GM23338 (cell line): Measurements from ENCODE around the gene ARHGDIA. TPM values are rescaled to one million over a fixed set of nuclear protein-coding genes. Genes with fewer than 3 reads are reported as not detected.

Experiments
- ATAC-seq: fragments of 200-7000 bp; cut with Tn5 transposase; 3 replicates; pipeline ENCODE4 v1.9.1; 2020
- DNase-seq: peaks from one replicate; pipeline ENCODE4 v3.0.0-alpha.2; 2015; ENCODE audit warnings: low spot score
- H2AFZ ChIP-seq: fragments of 200-600 bp; sonication (generic); 2 replicates; pipeline ENCODE4 v1.8.0; 2016; ENCODE audit warnings: antibody characterized with exemption, mild to moderate bottlenecking, moderate library complexity
- H3F3A ChIP-seq: fragments of 200-600 bp; sonication (generic); replicated peaks from 2 replicates; pipeline ENCODE4 v1.8.0; 2017; ENCODE audit warnings: antibody characterized with exemption, mixed run types, low read depth
- H3K27ac ChIP-seq: fragments of 200-600 bp; sonication (generic); 2 replicates; pipeline ENCODE4 v1.6.1; 2016; ENCODE audit warnings: low read depth
- H3K27me3 ChIP-seq: fragments of 200-600 bp; sonication (generic); 2 replicates; pipeline ENCODE4 v1.8.0; 2016; ENCODE audit warnings: mild to moderate bottlenecking, mixed run types, moderate library complexity; ENCODE audit not compliant: insufficient read depth
- H3K36me3 ChIP-seq: fragments of 200-600 bp; sonication (generic); 2 replicates; pipeline ENCODE4 v1.8.0; 2016; ENCODE audit warnings: mild to moderate bottlenecking; ENCODE audit not compliant: insufficient read depth
- H3K4me1 ChIP-seq: fragments of 200-600 bp; sonication (generic); 2 replicates; pipeline ENCODE4 v1.8.0; 2016; ENCODE audit warnings: mild to moderate bottlenecking, moderate library complexity; ENCODE audit not compliant: insufficient read depth
- H3K4me2 ChIP-seq: fragments of 200-600 bp; sonication (generic); 2 replicates; pipeline ENCODE4 v1.7.1; 2017; ENCODE audit warnings: mixed run types
- H3K4me3 ChIP-seq: fragments of 200-600 bp; sonication (generic); 2 replicates; pipeline ENCODE4 v1.6.1; 2016; ENCODE audit warnings: mixed run types
- H3K79me2 ChIP-seq: fragments of 200-600 bp; sonication (generic); replicated peaks from 2 replicates; pipeline ENCODE4 v1.8.0; 2017; ENCODE audit warnings: mild to moderate bottlenecking; ENCODE audit not compliant: insufficient read depth
- H3K9me2 ChIP-seq: fragments of 200-600 bp; sonication (generic); 2 replicates; pipeline ENCODE4 v1.8.0; 2017; ENCODE audit not compliant: insufficient read depth
- H4K20me1 ChIP-seq: fragments of 200-600 bp; sonication (generic); replicated peaks from 2 replicates; pipeline ENCODE4 v1.8.0; 2017; ENCODE audit warnings: mild to moderate bottlenecking; ENCODE audit not compliant: insufficient read depth
- H3K27ac Mint-ChIP-seq: 2 replicates; pipeline ENCODE4 v1.8.0; 2020; ENCODE audit warnings: inconsistent platforms, mild to moderate bottlenecking, moderate library complexity, mixed read lengths
- H3K27me3 Mint-ChIP-seq: 3 replicates; pipeline ENCODE4 v1.8.0; 2022; ENCODE audit warnings: low read depth, mild to moderate bottlenecking, moderate library complexity, mixed read lengths, inconsistent platforms; ENCODE audit not compliant: insufficient read depth, poor library complexity
- H3K36me3 Mint-ChIP-seq: 3 replicates; pipeline ENCODE4 v1.8.0; 2021; ENCODE audit warnings: low read depth, mild to moderate bottlenecking, inconsistent platforms, moderate library complexity, mixed read lengths
- H3K4me1 Mint-ChIP-seq: 3 replicates; pipeline ENCODE4 v1.8.0; 2020; ENCODE audit warnings: mild to moderate bottlenecking, inconsistent platforms, mixed read lengths
- H3K4me3 Mint-ChIP-seq: 3 replicates; pipeline ENCODE4 v1.8.0; 2021; ENCODE audit warnings: moderate library complexity, mild to moderate bottlenecking, inconsistent platforms, mixed read lengths
- H3K9me3 Mint-ChIP-seq: 3 replicates; pipeline ENCODE4 v1.8.0; 2020; ENCODE audit warnings: moderate library complexity, mild to moderate bottlenecking, inconsistent platforms, mixed read lengths
- CREB1 ChIP-seq: fragments of 250-450 bp; sonication (Bioruptor Pico); IDR thresholded peaks from 2 replicates; pipeline ENCODE4 v1.5.0; 2020; ENCODE audit warnings: low read depth, mild to moderate bottlenecking, moderate library complexity
- ETS1 ChIP-seq: IDR thresholded peaks from 2 replicates; pipeline ENCODE4 v1.6.1; 2016; ENCODE audit warnings: antibody characterized with exemption
- EZH2phosphoT487 ChIP-seq: fragments of 200-600 bp; sonication (generic); IDR thresholded peaks from one replicate; pipeline ENCODE4 v1.8.1; 2018; ENCODE audit warnings: antibody characterized with exemption; ENCODE audit not compliant: unreplicated experiment
- JUNB ChIP-seq: IDR thresholded peaks from one replicate; pipeline ENCODE4 v1.6.1; 2016; ENCODE audit warnings: antibody characterized with exemption; ENCODE audit not compliant: unreplicated experiment
- NANOG ChIP-seq: IDR thresholded peaks from 2 replicates; pipeline ENCODE4 v1.6.1; 2016; ENCODE audit warnings: antibody characterized with exemption, borderline replicate concordance
- POLR2AphosphoS5 ChIP-seq: IDR thresholded peaks from 2 replicates; pipeline ENCODE4 v1.6.1; 2016; ENCODE audit warnings: antibody characterized with exemption, low read depth
- REST ChIP-seq: IDR thresholded peaks from one replicate; pipeline ENCODE4 v1.6.1; 2018; ENCODE audit warnings: antibody characterized with exemption; ENCODE audit not compliant: unreplicated experiment
- STAT1 ChIP-seq: IDR thresholded peaks from one replicate; pipeline ENCODE4 v1.6.1; 2016; ENCODE audit warnings: antibody characterized with exemption; ENCODE audit not compliant: unreplicated experiment
- ZNF331 ChIP-seq: fragments of 250-450 bp; sonication (Bioruptor Pico); IDR thresholded peaks from 2 replicates; pipeline ENCODE4 v1.5.0; 2020; ENCODE audit warnings: low read depth, mild to moderate bottlenecking, moderate library complexity
- polyA plus RNA-seq: library from polyadenylated mRNA; unstranded; fragments of >200 nt; fragmentation: Nextera tagmentation; extraction: Ambion mirVana; gene quantifications from 2 replicates; pipeline ENCODE4 v1.2.1, GENCODE V29; 2016
- total RNA-seq: library from RNA; depleted of rRNA; stranded (reverse); fragments of >200 nt; shearing (Covaris generic); gene quantifications from 2 replicates; pipeline ENCODE4 v1.2.3, GENCODE V29; 2014

Gene ARHGDIA
- total and polyA plus RNA-seq, 2 experiments from 2014 or later = 125 to 140 TPM

GRCh38 chr17:81837641-81838040 lies 33.5 kb downstream of the ARHGDIA start:
- Mint-ChIP-seq H3K27ac (no peak overlapping the region), H3K4me3 (no peak overlapping the region; the same call in 2 of the 3 replicates), H3K4me1 (0 out of 3 replicates have a peak, but pooled peaks cover 2% of the 10 kb centered on the region), H3K9me3 (no peaks in the 10 kb centered on the region), H3K27me3 (no peaks in the 10 kb centered on the region), H3K36me3 (peaks cover 3% of the 10 kb centered on the region; the same call in 1 of the 3 replicates)
- Histone ChIP-seq H3K79me2 (0 out of 2 replicates have a peak, but pooled peaks cover 4% of the 10 kb centered on the region), H3K27ac (no peak overlapping the region), H4K20me1 (peaks cover 6% of the 10 kb centered on the region; the same call in 1 of the 2 replicates), H3F3A (0 out of 2 replicates have a peak, but pooled peaks cover 11% of the 10 kb centered on the region), H3K27me3 (no peaks in the 10 kb centered on the region), H3K4me1 (peaks cover 7% of the 10 kb centered on the region; the same call in 1 of the 2 replicates), H3K4me2 (no peak overlapping the region), H3K4me3 (no peak overlapping the region), H2AFZ (no peak overlapping the region), H3K36me3 (no peaks in the 10 kb centered on the region), H3K9me2 (no peaks in the 10 kb centered on the region)
- TF ChIP-seq ETS1 = no peak
- no peak for TF ChIP-seq CREB1 (CRISPR knock-in tag)
- no peak for TF ChIP-seq ZNF331 (CRISPR knock-in tag)
- no peak for TF ChIP-seq REST
- TF ChIP-seq POLR2AphosphoS5 = no peak
- no peak for TF ChIP-seq NANOG
- TF ChIP-seq EZH2phosphoT487 = no peak
- TF ChIP-seq STAT1 = no peak
- ATAC-seq (no peak), DNase-seq (no peak)

- Histone ChIP-seq H3K79me2 (peaks cover 9% of the 10 kb centered on the region), H3K36me3 (no peaks in the 10 kb centered on the region), H3K9me2 (no peaks in the 10 kb centered on the region), H2AFZ (no peak within 1 kb of the TSS), H3K4me3 (peak within 1 kb of the TSS; percentile 93), H3F3A (peaks cover 21% of the 10 kb centered on the region; the same call in 1 of the 2 replicates), H3K4me2 (peak within 1 kb of the TSS; percentile 93), H3K27ac (0 out of 2 replicates have a peak within 1 kb of the TSS, but pooled peaks have one; percentile 87), H3K27me3 (no peaks in the 10 kb centered on the region), H3K4me1 (peaks cover 11% of the 10 kb centered on the region), H4K20me1 (no peaks in the 10 kb centered on the region; the same call in 1 of the 2 replicates)
- ATAC-seq = no peak
- H3K9me3 Mint-ChIP-seq = no peaks in the 10 kb centered on the region
- DNase-seq = no peak
- no peak for TF ChIP-seq JUNB
- no peak for TF ChIP-seq POLR2AphosphoS5
- H3K4me1 Mint-ChIP-seq = peaks cover 10% of the 10 kb centered on the region
- peak within 1 kb of the TSS; percentile 94 for H3K27ac Mint-ChIP-seq
- H3K4me3 Mint-ChIP-seq = peak within 1 kb of the TSS; percentile 93
- peaks cover 7% of the 10 kb centered on the region for H3K27me3 Mint-ChIP-seq
- peaks cover 3% of the 10 kb centered on the region; the same call in 1 of the 3 replicates for H3K36me3 Mint-ChIP-seq
These were observed 36.3 kb downstream of the ARHGDIA start, which contains the start of gene PPP1R27 for GRCh38 chr17:81834831-81835267. PPP1R27 (minus strand) TSS chr17:81835050; CDS start chr17:81834953, 97 bp downstream.
